ENCODE data around the gene QSOX2.

The QSOX2 gene

DNA sequence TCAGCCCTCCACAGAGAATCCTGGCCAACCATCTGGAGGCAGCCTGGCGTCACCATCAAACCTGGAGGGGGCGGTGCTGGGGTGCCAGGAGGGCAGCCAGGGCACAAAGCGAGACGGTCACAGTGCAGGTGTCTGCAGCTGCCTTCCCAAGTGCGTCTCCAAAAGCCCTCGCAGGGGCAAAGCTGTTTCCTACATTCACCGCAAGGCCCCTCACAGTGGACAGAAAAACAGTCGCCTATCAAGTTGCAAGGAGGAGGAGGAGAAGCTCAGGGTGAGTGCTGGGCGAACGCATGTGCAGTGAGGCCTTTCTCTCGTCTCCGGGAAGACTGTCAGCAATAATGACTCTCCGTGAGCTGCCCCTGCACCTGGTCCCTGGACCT lies 22.7 kb downstream of the QSOX2 start:
- DNase-seq (ENCODE audit: low read depth in 2 of 2) = no peak

DNA sequence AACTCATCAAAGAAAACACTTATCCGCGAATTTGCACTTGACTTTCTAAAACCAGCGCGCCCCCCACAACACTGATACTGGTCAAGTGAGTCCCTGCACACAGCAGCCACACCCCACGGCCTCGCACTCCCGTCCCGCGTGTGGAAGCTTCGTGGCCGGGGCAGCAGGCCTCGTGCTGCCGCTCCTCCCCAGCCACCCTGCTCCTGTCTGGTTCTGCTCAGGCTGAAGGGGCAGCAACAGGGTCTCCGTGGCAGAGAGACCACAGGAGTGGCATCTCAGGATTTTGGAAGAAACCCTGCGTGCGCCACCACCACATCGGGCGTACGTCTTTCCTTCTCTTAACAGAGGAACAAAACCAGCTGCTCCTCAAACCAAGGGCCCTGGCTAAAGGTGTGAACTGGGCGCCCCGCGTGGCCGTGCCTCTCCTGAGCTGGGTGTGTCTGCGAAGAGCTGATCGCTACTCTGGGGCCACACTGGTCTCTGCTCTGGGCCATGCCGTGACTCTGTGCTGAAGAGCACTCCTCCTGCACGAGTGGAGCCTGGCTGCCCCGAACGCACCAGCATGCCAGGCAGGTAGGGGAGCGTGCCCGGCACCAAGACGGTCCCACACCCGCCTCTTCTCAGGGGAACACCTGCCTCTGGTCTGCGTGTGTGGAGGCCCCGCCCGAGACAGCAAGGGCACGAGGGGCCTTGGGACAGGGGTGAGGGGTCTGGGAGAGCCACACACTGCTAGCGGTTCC lies 23.3 kb downstream of the QSOX2 start:
- DNase-seq (ENCODE audit: low read depth in 2 of 2) = no peak

DNA sequence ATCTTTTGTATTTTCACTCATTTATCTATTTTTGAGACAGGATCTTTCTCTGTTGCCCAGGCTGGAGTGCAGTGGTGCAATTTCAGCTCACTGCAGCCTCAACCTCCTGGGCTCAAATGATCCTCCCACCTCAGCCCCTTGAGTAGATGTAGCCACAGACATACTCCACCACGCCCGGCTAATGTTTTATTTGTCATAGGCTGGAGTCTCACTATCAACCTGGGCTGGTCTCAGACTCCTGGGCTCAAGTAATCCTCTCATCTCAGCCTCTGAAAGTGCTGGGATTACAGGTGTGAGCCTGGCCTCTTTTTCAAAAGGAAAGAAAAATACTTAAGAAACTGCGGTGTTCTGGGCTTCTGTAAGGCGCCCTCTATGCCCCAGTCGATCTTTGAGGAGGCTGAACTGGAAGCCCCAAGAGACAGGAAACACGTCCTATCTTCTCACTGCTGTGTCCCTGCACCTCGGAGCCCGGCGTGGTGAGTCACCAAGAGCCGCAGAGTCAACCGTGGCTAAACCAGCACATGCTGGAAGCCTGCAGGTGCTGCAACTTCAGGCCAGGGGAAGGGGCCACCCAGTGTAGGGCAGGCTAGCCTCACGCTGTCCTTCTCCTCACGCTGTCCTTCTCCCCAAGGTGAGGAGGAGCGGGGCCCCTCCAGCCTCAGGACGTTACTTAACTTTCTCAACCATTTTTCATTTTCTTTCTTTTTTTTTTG lies 25.4 kb downstream of the QSOX2 start:
- DNase-seq (ENCODE audit: low read depth in 2 of 2) = no peak

DNA sequence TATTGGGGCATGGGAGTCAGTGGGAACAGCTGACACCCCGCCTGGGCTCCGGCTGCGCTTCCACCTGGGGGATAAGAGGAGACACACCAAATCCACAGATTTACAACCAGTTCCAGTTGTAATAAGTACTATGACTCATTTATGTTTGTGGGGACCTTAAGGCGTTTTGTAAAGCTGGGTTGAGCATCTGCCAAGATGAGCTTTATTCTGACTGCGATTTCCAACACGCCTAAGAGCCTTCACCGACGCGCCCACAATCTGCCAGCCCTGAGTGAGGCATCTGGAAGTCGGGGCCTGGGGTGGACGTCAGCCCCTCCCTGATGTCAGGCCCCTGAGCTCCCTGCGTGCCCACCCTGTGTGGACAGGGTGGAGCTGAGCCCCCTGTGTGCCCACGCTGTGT lies 26.3 kb downstream of the QSOX2 start:
- DNase-seq (ENCODE audit: low read depth in 2 of 2) = no peak

DNA sequence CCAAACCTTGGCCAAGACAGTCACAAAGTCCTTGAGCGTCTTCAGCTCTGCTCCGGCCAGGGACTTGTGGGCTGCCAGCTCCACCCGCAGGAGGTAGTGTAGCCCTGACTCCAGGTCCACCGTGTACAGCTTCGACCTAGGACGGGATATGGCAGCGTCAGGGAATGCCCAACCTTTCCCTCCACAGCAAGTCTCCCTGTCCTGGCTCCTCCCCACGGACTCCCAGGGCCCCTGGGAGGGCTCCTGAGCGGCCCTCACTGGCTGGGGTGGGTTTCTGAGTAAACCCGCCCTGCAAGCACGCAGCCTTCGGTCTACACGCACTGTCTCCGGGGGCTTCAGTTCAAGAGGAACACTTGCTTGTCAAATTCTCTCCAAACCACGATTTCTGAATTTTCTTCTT lies 26.9 kb downstream of the QSOX2 start:
- DNase-seq (ENCODE audit: low read depth in 2 of 2) = no peak

DNA sequence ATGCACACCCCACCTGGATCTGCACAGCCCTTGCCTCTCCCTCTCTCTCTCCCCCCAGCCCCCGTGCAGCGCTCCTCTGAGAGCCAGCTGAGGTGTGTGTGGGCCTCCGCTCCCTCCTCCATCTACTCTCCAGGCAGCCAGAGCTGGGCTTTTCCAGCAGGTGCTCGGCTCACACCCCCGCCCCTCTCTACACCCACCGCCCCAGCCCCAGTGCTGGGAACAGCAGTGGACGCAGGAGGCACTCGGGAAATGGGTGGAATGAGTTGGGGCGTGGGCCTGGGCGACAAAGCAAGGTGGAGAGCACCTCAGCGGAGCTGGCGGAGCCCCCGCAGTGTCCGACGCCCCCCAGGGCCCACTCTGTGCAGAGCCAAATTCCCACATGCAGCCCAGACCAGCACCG lies 27.3 kb downstream of the QSOX2 start:
- DNase-seq (ENCODE audit: low read depth in 2 of 2) = no peak

DNA sequence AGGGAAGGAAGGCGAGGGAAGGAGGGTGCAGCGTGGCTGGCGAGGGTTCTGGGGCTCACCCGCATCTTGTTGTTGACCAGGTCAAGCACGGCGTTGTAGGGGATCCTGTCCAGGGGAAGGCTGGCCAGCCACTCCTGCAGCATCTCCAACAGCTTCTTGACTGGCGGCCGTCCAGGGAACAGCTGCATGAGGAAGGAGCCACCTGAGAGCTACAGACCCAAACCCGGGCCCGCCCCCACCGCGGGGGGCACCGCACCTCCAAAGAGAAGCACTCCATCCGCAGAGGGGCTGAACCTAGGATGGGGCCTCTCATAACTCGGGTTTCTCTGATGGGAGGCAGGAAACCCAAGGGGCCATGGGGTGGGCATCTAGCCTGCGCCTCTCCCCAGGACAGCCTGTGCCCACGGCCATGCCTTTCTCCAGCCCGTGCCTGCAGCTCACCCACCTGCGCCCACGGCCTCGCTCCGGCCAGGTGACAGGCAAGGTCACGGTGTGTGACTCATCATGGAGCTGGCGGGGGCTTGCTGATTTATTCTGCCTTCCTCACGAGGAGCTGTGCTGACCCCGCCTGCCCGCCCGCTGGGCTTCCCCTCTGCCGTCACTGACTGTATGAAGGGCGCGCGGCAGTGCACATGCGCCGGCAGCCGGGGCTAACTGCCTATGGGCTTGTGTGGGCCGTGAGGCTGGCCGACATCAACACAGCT lies 28.9 kb downstream of the QSOX2 start:
- DNase-seq (ENCODE audit: low read depth in 2 of 2) = no peak

DNA sequence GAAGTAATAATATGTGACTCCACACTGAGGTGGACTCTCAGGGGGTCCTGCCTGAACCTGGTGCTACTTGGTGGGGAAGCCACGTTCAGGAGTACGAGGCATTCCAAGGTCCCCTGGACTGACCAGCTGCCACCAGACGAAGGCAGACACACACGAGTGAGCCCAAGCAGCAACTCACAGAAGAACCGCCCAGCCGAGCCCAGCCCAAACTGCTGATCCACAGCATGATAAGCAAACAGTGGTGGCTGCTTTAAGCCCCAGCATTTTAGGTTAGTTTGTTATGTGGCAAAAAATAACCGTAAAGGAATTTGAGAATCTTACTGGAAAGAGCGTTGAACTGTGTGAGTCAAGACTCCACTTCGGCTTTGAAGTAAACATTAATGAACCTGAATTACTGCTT lies 31.9 kb downstream of the QSOX2 start:
- DNase-seq (ENCODE audit: low read depth in 2 of 2) = no peak

DNA sequence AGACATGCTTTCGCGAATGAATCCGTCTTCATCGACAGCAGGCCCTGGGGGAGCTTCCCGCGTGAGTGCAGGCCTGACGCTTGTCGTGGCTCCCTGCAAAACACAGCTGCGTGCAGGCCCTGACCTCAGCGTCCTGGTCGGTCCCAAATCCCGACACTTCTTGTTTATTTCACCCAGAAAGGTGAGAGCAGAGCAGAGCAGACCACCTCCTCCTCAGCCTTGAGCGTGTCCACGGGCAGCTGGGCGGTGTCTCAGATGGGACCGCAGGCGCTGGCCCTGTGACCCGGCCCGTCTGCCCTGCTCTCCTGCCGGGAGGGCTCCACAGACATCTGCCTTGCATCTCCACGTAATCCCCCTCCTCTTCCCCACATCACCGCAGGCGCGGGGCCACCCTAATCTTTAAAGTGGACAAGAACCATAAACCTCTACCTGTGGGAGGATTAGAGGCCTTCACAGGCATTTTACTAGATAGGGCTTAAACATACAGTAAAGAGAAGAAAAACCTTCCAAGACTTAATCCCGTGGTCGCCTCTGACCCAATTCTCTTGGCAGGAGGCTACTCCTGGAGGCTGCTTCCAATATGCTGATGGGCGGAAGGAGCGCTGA lies 33.2 kb downstream of the QSOX2 start:
- no peak for DNase-seq (ENCODE audit: low read depth in 2 of 2)

DNA sequence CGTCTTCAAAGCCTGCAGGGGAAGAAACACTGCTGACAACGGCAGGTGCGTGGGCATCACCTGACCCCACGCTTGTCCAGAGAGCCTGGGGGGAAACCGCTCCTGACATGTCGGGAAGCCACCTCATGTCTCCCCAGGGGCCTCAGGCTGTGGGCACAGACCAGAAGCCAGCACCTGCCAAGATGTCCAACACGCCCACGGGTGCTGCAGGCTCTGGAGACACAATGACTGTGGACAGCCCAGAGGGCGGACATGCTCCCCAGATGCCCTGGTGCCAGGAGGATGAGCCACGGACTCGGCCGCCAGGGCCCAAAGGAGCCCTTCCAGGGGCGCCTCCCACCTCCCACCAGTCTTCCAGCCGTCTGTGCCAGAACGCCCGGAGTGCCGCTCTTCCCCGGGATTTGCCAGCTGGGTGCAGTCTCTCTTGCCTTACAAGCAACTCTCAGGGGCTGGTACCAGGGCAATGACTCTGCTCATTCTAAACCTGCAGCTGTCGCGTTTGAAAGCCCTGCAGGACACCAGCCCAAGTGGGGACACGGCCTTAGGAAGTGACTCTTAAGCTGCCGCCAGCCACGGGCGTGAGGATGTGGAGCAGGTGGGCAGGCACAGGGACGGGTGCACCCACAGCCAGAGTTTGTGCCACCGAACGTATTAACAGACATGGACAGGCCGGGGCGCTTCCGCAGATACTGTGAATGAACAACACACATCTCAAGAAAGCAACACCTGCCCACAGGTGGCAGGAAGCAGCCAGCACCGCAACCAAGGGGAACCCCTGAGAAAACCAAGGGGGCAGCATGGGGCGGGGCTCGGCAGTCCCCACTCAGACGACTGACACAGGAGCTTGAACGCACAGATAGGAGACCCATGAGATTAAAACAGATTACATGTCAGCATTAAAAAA lies 33.9 kb downstream of the QSOX2 start:
- no peak for DNase-seq (ENCODE audit: low read depth in 2 of 2)

DNA sequence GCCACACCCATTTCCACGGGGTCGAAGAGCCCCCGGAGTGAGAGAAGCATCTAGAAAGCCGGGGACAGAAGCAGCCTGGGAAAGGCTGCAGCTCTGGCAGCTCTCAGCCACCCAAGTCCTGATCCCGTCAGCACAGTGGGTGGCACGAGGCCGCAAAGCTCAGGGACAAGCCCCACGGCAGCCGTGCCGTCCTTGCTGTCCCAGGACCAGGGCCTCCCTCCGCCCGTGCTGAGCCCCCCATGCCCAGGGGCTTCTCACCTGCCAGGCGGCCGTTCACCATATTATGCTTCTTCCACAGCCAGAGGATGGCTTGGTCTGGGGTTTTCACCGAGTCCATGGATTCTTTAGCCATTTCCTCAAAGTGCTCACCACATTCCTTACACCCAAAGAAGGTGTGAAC lies 34.6 kb downstream of the QSOX2 start:
- DNase-seq (ENCODE audit: low read depth in 2 of 2) = no peak

DNA sequence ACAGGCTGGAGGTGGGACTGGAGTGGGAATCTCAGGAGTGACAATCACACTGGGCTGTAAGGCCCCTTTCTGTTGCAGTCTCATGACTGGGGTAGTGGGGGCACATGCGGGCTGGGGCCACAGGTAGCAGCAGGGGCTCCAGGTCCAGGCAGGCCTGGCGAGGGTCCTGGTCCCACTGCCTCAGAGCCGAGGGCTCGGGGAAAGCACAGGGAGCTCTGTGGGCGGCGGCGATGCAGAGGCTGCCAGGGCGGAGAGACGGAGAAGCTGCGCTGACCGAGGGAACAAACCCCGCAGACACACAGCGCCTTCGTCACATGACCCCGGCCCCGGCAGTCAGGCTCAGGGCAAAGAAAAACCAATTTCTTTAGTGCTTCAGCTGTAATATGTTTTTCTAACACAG lies 35.3 kb downstream of the QSOX2 start:
- no peak for DNase-seq (ENCODE audit: low read depth in 2 of 2)

DNA sequence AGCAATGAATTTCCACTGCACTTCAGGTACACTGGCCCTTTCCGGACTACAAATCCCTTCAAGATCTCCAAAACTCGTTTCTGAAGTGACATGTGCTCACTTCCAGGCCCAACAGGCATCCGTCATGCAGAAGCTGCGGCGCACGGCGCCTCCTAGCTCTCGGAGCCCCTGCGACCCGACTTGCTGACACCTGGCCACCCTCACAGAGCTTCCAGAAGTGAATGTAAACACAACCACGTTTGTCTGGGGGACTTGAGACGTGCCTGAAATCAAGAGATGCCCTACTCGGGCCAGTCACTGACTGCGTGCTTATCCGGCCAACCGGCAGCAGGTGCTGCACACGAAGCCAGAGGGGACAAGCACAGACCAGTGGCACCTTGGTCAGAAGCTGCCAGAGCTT lies 35.8 kb downstream of the QSOX2 start:
- DNase-seq (ENCODE audit: low read depth in 2 of 2) = no peak

DNA sequence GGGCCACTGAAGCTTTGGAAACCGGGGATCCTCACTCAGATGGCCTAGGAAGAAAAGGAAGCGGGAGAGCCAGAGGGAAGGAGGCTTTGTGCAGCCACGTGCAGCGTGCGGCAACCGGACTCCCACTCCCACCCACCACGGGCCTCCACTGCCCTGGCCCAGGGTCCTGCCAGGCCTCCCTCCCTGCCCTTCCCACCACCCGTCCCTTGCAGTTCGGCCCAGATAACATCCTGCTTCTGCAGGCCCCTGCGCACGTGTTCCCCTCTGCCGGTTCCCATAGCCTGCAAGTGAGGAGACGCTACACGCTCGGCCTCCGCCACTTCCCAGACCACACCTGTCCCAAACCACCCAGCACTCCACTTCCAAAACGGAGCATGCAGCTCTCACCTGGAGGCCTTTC lies 36.4 kb downstream of the QSOX2 start:
- no peak for DNase-seq (ENCODE audit: low read depth in 2 of 2)

DNA sequence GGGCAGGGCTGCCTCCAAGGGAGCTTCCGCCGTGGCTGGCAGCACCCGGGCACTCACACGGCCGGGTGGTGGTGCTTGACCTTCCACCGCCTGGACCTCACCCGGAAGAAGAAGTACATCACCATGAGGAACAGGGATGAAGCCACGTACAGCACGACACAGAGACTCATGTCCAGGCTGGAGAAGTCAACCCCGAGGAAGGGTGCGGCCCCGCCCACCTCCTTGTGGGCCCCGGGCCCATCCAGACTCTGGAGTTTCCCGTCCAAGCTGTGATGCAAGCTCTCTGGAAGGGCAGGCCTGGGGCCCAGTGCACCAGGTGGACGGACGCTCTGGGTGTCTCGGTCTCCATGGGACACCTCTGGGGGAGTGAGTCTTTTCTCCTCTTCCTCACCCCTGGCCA lies 36.9 kb downstream of the QSOX2 start:
- DNase-seq (ENCODE audit: low read depth in 2 of 2) = no peak

DNA sequence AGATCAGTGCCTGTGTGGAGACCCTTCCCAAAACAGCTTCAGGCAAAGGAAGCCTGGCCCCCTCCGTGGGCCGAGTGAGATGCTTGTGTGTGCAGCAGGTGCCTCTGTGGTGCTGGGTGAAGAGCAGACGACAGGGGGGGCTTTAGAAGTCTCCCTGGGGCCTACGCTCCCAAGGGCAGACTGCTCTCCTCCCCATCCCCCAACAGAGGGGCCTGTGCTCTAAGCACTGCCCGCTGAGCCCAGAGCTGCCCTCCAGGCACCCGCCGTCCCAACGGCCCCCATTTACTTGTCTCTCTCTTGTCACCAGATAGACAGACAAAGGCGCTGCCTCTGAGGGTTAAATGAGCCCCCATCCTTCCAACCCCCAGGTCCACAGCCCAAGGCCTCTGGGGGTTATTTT lies 38.0 kb downstream of the QSOX2 start:
- DNase-seq (ENCODE audit: low read depth in 2 of 2) = no peak

DNA sequence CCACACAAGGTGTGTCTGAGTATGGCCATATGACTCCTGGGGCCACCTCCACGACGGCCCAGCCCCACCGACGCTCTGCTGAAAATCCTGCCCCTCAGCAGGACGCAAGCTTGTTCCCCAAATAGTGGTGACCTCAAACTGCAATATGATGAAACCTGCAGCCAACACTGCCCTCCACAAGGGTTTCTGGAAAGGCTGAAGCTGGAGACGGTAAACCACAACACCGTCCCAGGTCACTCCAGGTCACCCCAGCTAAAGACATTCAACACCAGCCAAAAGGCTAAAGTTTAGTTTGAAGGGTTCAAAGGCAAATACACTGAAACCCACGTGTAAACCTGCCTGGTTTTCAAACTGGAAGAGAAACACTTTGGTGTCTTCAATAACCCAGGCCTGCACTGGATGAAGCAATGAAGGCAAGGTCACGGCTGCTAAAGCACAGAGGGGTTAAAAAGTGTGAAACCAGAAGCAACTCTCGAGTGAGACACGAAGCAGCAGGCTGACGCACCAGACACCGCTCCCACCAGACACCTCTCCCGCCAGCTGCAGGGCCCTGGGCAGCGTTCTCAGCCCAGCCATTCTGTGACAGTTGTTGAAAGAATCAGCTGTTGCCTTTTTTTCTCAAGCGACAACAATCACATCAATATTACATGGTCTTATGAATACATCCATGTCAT lies 38.9 kb downstream of the QSOX2 start:
- no peak for DNase-seq (ENCODE audit: low read depth in 2 of 2)

DNA sequence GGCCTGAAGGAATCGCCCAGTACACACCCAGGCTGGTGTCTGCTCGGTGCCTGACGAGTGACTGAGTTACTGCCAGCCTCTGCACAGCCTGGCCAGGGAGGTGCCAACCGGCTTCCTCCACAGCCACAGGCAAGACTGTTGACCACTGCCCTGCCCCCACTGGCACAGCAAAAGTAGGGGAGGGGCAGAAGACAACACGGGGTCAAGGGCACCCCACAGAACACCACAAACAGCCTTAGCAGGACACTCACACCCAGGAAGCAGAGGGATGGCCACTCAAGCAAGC lies 40.0 kb downstream of the QSOX2 start:
- no peak for DNase-seq (ENCODE audit: low read depth in 2 of 2)

DNA sequence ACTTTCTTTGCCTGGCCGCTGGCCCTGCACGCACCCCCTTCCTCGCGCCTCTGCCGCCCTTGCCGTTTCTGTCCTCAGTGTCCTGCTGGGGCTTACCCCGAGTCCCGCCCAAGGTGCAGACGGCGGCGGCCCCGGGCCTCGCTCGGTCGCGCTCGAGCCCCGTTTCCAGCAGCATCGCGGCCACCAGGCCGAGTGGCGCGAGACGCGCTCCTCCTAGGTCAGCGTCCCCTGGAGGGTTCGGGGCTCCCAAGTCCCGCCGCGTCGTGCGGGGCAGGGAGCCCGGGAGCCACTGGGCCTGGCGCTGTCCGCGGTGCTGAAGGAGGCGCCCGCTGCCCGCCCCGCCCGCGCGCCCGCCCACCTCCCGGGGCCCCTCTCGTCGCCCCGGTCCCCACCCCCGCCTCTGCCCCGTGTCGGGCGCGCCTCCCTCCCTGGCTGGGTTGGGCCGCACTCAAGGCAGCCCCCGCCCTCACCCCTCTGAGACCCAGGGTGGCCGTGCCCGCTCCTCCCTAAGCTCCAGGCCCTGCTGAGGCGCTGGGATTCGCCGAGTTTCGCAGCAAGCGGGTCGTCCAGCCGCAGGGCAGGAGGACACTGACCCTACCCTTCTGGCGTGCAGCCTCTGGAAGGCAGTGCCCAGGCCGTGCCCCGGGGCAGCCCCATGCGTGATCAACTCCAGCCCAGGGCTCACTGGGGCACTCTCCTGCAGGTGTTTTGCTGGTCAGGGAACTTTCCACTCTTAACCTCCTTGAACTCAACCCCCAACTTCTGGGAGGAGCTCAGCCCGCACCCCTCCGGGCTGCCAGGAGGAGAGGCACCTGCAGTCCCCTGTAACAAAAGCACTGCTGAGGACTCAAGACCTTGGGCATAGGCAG lies 40.5 kb downstream of the QSOX2 start, which contains the start of gene LHX3:
TSS of gene LHX3 (minus strand) at position 291 of the 869 bp plus-strand sequence. CDS start at position 175, 116 bp downstream.
- no peak for DNase-seq (ENCODE audit: low read depth in 2 of 2)

DNA sequence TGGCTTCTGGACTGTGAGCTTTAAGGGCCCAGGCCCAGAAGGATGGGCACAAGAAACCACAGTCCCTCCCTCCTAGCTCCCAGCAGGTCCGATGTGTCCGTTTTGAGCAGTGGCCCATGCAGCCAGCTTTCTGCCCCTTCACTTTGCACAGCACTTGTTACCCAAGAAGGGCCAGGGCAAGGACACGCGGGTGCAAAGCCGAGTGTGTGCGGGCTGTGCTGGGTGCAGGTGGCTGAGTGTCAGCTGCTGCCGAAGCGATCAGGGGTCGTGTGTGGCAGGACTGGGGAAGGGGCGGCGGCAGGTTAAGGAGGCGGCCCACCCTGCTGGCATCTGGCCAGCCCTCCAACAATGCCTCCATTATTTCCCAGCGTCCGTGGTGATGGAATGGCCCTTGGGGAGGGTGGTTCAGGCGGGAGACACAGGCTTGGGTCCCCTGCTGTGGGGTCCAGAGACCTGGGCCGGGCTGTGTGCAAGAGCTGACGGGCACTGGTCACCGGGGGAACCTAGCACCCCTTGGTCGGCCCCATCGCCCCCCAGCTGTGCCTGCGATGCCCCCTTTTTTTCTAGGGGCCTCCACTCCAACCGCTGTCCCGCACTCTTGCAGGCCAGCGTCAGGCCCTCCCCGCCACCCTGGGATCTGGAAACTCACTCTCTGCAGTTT lies 41.3 kb downstream of the QSOX2 start:
- no peak for DNase-seq (ENCODE audit: low read depth in 2 of 2)
